GM13976 (cell line): Measurements from ENCODE around the gene BCKDHA.

ENCODE experiments used
- DNase-seq: peaks from one replicate; pipeline ENCODE4 v3.0.0; 2012; ENCODE audit warnings: low spot score
- in situ Hi-C: fragments of 300-500 bp; cut with MboI; formaldehyde crosslinking; loops from one replicate; pipeline ENCODE4 v1.12.0; 2022; ENCODE audit warnings: low sequenced_read_pairs, mixed read lengths, inconsistent platforms; ENCODE audit not compliant: unreplicated experiment
- TF ChIP-seq, protein P1 (sequence below): IDR thresholded peaks from 2 replicates; pipeline ENCODE4 v1.5.1; 2012; ENCODE audit warnings: borderline replicate concordance, mild to moderate bottlenecking; ENCODE audit not compliant: insufficient read depth; ENCODE audit errors: extremely low read depth, missing control alignments, control extremely low read depth

Gene BCKDHA

DNA sequence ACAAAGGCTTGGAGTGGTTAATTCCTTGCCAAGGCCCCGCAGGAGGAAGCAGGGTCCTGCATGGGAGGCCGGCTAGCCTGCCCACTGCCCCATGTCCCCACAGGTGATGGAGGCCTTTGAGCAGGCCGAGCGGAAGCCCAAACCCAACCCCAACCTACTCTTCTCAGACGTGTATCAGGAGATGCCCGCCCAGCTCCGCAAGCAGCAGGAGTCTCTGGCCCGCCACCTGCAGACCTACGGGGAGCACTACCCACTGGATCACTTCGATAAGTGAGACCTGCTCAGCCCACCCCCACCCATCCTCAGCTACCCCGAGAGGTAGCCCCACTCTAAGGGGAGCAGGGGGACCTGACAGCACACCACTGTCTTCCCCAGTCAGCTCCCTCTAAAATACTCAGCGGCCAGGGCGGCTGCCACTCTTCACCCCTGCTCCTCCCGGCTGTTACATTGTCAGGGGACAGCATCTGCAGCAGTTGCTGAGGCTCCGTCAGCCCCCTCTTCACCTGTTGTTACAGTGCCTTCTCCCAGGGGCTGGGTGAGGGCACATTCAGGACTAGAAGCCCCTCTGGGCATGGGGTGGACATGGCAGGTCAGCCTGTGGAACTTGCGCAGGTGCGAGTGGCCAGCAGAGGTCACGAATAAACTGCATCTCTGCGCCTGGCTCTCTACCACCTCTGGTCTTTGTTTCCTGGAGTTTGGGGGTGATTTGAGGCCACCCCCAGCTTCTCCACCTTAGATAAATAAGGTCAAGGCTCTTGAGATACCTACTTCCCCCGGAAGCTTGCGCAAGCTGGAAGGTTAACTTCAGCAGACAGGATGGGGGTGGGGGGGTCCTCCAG is 26.9 kb downstream of the BCKDHA start:
- in situ Hi-C loops: no loop called here
- DNase-seq: no peak

DNA sequence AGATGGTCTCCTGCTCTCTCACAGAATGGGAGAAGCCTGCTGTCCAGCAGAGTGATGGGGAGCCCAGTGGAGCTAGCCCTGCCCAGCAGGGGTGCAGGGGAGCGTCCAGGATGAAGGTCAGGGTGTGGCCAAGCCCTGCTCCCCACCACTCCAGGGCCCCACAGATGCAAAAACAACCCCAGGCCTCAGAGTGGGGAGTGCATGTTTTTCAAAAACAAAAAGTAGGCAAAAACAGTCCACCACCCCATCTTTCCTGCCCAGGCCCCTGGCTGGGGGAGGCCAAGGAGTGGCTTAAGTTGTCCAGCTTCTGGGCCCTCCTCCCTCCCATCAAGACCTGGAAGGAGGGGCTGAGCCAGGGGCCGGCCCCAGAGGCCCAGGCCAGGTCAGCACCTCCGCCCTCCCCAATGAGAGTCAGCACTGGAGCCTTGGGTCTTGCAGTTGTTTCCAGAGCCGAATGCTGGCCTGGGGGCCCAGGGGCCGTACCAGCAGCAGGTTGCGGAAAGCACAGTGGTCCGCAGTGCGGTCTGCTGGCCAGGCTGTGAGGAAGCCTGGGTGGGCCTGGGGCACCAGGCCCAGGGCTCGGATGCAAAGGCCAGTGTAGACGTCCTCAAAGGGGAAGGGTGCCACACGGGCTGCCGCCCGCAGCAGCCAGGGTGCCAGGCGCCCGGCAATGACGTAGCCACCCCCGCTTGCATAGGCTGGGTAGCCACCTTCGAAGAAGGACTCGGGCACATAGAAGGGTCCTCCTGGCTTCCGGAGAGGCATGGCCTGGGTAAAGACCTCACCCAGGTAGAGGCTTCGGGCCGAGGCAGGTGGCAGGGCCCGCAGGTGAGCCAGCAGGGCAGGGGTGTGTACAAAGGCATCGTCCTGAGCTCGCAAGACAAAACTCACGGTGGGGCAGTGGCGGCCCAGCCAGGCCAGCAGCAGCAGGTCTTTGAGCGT is 27.8 kb downstream of the BCKDHA start:
- in situ Hi-C loops: no loop called here
- DNase-seq: no peak
- TF ChIP-seq, protein P1, sequence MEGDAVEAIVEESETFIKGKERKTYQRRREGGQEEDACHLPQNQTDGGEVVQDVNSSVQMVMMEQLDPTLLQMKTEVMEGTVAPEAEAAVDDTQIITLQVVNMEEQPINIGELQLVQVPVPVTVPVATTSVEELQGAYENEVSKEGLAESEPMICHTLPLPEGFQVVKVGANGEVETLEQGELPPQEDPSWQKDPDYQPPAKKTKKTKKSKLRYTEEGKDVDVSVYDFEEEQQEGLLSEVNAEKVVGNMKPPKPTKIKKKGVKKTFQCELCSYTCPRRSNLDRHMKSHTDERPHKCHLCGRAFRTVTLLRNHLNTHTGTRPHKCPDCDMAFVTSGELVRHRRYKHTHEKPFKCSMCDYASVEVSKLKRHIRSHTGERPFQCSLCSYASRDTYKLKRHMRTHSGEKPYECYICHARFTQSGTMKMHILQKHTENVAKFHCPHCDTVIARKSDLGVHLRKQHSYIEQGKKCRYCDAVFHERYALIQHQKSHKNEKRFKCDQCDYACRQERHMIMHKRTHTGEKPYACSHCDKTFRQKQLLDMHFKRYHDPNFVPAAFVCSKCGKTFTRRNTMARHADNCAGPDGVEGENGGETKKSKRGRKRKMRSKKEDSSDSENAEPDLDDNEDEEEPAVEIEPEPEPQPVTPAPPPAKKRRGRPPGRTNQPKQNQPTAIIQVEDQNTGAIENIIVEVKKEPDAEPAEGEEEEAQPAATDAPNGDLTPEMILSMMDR: no peak

More for the DNA sequence above, 26.9 kb downstream of the BCKDHA start:
- TF ChIP-seq, protein P1: no peak

DNA sequence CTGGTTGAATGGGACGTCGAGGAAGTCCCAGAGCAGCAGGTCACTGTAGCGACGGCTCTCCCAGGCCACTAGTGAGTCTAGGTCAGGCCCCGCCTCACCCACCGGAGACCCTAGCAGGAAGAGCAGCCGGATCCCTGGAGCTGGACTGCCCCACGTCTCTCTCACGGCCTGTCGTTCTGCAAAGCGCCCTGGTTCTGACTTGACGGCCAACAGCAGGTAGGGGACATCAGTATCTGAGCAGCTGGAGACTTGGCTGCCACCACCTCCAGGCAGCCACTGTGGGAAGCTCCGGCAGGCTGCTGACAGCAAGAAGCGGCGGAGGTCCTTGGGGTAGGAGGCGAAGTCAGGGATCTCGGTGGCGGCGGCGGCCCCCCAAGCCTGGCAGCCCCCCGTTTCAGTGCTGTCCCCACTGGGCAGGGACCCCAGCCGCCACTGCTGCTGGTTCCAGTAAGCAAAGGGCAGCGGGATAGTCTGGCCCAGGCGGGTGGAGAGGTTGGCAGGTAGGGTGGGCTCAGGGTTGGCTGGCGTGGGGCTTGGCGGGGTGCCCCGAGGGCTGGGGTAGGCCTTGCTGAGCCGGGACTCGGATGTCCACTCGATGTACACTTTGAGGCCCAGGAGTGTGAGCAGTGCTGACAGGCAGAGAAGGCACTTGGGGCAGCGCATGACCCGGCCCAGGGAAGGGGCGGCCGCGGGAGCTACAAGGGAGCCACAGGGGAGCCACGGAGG is 28.7 kb downstream of the BCKDHA start:
- TF ChIP-seq, protein P1: no peak
- in situ Hi-C loops: no loop called here
- DNase-seq: no peak

DNA sequence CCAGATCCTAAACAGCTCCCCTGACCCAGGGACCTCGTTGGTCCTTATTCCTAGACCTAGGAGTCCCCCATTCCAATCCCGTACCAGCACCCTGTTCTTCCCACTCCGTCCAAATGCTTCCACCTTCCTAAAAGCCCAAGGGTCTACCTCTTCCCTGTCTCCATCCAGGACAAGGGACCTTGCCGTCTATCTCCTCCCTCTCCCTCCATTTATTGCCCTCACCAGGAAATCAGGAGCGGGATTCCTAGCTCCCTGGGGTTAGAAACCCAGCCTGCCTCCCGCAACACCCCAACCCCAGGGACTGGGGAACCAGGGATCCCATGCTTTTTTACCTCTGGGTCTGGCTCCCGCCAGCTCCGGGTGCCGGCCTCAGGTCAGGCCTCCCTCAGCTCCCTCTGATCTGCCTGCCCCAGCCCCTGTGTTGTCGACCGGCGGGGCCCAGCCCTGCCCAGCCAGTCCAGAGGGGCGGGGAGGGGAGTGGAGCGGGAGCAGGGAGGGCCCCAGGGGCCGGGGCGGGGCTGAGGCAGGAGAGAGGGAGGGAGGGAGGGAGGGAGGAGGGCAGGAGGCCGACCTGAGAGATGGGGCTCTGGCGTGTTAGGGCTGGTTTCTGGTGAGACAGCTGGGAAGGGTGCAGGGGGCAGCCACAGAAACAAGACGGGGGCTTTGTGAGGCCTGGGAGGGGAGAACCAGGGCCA is 29.5 kb downstream of the BCKDHA start, which contains the start of gene B3GNT8:
Gene B3GNT8 (minus strand): TSS at position 423 of the 695 bp plus-strand sequence. CDS start 596 bp downstream, outside the sequence.
- TF ChIP-seq, protein P1: no peak
- DNase-seq: peak; percentile 86
- in situ Hi-C loops: no loop called here

DNA sequence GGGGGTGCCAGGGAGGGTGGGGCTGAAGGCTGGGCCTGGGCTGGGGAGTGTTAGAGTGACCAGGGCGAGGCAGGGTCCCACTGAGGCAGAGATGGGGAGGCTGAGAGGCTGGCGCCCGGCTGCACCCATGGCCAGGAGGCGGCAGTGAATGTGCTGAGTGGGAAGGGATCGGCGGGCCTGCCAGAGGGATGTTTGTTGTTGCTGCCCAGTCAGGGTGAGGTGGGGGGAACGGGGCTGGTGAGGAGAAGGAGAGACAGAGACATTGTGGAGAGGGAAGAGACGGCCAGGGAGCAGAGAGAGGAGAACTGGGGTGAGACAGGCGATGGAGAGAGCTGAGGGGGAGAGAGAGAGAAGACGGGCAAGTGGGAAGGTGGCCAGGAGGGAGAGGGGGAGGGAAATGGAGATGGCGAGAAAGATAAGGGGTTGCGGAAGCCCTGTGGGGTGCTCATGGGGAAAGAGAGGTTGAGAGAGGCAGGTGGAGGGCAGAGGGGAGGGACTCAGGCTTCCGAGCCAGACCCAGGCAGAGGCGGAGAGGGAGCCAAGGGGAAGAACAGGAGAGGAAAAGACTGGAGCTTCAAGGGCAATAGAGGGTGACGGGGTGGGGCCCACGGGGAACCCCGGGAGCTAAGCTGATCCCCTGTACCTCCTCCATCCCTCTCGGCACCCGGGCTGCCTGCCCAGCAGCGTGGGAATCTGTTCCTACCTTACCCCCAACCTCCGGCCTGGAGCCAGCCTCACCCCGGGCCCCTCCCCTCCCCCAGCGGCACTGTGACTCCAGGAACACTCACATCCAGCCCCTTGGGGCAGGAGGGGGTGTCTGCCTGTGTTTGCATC is 30.2 kb downstream of the BCKDHA start:
- TF ChIP-seq, protein P1: no peak
- in situ Hi-C loops: no loop called here
- DNase-seq: peak; percentile 56
